ENCODE measurements around the gene OR10J5.
"Not testable (repeated sequence)": the region's sequence is repeated elsewhere in the genome, so short reads cannot be mapped to it uniquely, and the experiment has no call there.

The OR10J5 gene

DNA sequence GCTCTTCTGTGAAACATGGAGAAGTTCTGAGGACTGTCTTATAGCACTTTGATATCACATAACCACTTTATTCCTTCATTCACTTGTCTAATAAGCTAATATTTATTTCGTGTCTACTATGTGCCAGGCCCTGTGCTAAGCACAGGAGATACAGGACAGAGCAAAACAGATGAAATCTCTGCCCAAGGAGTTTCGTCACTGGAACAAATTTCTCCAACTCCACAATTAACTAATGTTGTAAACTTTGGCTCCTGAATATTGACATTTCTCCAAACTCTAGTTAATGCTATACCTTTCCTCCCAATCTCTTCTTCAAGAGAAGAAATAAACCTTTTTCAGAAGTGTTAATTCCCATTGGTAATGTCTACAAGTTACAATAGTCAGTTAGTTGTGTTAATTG, 24.8 kb upstream of the OR10J5 start:
- TF ChIP-seq, protein P1, sequence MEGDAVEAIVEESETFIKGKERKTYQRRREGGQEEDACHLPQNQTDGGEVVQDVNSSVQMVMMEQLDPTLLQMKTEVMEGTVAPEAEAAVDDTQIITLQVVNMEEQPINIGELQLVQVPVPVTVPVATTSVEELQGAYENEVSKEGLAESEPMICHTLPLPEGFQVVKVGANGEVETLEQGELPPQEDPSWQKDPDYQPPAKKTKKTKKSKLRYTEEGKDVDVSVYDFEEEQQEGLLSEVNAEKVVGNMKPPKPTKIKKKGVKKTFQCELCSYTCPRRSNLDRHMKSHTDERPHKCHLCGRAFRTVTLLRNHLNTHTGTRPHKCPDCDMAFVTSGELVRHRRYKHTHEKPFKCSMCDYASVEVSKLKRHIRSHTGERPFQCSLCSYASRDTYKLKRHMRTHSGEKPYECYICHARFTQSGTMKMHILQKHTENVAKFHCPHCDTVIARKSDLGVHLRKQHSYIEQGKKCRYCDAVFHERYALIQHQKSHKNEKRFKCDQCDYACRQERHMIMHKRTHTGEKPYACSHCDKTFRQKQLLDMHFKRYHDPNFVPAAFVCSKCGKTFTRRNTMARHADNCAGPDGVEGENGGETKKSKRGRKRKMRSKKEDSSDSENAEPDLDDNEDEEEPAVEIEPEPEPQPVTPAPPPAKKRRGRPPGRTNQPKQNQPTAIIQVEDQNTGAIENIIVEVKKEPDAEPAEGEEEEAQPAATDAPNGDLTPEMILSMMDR (IDR thresholded peaks at IDR 0.05; ENCODE audit: control insufficient read depth, insufficient read depth, low read depth, low read length, missing control alignments), result no peak
- H3K4me3 ChIP-seq (ENCODE audit: control insufficient read depth, low read depth, low read length), result no peak overlapping the region
- no peak for DNase-seq (ENCODE audit: low read depth)

DNA sequence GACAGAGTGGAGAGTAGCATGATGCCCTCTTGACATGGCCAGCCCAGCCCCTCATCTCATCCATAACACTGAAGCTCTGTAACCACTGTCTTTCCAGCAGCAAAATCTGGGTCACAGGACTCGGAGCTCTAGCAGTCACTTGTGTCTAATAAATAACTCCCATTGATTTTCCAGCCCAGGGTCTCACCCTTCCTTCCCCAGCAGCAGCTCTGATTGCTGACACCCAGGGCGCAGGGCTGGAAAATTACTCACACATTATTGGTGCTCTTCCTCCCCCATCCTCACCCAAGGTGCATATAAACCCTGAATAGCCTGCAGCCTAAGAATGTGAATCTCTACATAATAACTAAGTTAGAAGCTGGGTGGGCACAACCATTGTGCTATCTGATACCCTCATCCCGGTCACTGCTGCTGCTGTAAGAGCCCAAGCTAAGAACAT, 21.1 kb upstream of the OR10J5 start:
- H3K4me3 ChIP-seq (ENCODE audit: control insufficient read depth, low read depth, low read length), result no peak overlapping the region
- DNase-seq (ENCODE audit: low read depth), result no peak
- TF ChIP-seq, protein P1 (IDR thresholded peaks at IDR 0.05; ENCODE audit: control insufficient read depth, insufficient read depth, low read depth, low read length, missing control alignments), result no peak

DNA sequence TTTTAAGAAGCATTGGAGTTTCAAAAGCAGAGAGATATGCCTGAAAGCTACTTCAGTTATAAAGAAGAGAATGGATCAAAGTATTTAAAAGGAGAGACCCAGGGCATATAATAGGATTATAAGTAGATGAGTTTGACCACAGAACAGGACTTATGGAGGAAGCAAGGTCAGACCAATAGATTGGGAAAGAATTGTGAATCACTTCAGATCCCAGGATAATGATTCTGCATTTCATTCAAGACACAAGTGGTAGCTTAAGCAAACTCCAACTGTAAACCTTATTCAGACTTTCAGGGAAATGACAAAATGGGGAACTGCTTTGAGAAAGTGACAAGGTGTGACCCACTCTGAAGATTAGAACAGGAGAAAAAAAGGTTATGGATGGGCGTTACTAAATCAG, 18.9 kb upstream of the OR10J5 start:
- TF ChIP-seq, protein P1 (IDR thresholded peaks at IDR 0.05; ENCODE audit: control insufficient read depth, insufficient read depth, low read depth, low read length, missing control alignments), result no peak
- no peak overlapping the region for H3K4me3 ChIP-seq (ENCODE audit: control insufficient read depth, low read depth, low read length)
- DNase-seq (ENCODE audit: low read depth), result no peak

DNA sequence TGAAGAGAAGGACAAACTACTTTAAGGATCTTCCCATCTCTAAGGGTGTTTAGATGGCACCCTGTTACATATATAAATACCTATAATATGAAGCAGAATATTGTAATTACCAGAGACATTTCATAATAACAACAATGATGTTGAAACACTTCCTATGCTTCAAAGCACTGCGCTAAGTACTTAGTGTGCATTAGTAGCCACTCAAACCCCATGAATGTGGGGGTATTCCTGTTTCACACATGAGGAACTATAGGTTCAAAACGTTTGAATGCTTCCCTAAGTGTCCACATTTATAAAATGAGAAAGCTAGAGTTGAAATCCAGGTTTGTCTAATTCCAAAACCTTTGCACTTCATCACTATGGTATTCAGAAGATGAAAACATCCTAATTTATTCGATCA, 18.5 kb upstream of the OR10J5 start:
- TF ChIP-seq, protein P1 (IDR thresholded peaks at IDR 0.05; ENCODE audit: control insufficient read depth, insufficient read depth, low read depth, low read length, missing control alignments), result no peak
- no peak for DNase-seq (ENCODE audit: low read depth)

DNA sequence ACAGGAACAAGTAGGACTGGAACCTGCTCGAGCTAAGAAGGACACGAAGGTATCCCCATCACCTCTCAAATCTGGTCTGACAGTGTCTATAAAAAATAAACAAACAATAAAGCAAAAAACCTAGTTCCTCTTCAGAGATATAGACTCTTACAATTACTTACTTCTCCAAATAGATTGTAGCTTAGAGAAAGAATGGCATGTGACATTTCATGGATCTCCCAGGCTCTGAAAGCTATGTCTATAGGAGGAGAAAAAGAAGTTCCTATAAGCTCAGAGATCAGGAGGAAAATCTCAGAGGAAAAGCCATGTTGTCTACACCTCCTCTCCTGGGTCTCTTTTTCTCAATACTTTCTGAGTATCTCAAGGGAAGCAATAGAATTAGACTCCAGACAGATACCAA, 12.3 kb upstream of the OR10J5 start:
- H3K4me3 ChIP-seq (ENCODE audit: control insufficient read depth, low read depth, low read length), result no peak overlapping the region
- DNase-seq (ENCODE audit: low read depth), result no peak
- TF ChIP-seq, protein P1 (IDR thresholded peaks at IDR 0.05; ENCODE audit: control insufficient read depth, insufficient read depth, low read depth, low read length, missing control alignments), result no peak

More for the DNA sequence above, 18.5 kb upstream of the OR10J5 start:
- no peak overlapping the region for H3K4me3 ChIP-seq (ENCODE audit: control insufficient read depth, low read depth, low read length)

DNA sequence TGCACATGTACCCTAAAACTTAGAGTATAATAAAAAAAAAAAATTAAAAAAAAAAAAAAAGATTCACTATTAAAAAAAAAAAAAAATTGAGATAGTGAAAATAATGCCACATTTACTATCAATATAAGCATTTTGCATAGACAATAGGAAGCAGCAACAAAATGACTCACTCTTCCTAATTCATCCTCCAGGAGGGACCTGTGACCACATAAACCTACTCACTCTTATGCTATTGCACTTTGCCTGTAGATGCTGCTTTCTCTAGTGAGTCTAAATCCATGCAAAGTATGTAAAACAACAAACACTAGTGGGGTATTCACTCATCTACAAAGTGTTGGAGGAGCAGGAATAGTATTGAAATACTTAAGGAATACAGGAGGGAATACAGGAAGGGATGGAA, 2.9 kb downstream of the OR10J5 start:
- DNase-seq (ENCODE audit: low read depth), result no peak
- TF ChIP-seq, protein P1 (IDR thresholded peaks at IDR 0.05; ENCODE audit: control insufficient read depth, insufficient read depth, low read depth, low read length, missing control alignments), result no peak
- no peak overlapping the region for H3K4me3 ChIP-seq (ENCODE audit: control insufficient read depth, low read depth, low read length)

DNA sequence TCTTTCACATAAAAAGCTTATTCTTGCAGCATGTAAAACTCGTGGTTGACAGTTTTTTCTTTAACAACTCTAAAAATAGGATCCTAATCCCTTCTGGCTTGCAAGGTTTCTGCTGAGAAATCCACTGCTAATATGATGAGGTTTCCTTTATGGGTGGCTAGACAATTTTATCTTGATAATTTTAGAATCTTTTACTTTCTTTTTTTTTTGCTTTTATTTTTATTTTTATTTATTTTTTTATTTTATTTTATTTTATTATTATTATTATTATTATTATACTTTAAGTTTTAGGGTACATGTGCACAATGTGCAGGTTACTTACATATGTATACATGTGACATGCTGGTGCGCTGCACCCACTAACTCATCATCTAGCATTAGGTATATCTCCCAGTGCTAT, 11.0 kb downstream of the OR10J5 start:
- not testable (repeated sequence) for H3K4me3 ChIP-seq (ENCODE audit: control insufficient read depth, low read depth, low read length); DNase-seq (ENCODE audit: low read depth)
